ENCODE data around the gene MYOG. TPM values are rescaled to one million over a fixed set of nuclear protein-coding genes. Genes with fewer than 3 reads are reported as not detected.

MYOG gene
- total and polyA plus RNA-seq, 2 of the 13 experiments (the other 11 are each of a cell fraction or from before 2014, with no cell fraction given) = not detected

DNA sequence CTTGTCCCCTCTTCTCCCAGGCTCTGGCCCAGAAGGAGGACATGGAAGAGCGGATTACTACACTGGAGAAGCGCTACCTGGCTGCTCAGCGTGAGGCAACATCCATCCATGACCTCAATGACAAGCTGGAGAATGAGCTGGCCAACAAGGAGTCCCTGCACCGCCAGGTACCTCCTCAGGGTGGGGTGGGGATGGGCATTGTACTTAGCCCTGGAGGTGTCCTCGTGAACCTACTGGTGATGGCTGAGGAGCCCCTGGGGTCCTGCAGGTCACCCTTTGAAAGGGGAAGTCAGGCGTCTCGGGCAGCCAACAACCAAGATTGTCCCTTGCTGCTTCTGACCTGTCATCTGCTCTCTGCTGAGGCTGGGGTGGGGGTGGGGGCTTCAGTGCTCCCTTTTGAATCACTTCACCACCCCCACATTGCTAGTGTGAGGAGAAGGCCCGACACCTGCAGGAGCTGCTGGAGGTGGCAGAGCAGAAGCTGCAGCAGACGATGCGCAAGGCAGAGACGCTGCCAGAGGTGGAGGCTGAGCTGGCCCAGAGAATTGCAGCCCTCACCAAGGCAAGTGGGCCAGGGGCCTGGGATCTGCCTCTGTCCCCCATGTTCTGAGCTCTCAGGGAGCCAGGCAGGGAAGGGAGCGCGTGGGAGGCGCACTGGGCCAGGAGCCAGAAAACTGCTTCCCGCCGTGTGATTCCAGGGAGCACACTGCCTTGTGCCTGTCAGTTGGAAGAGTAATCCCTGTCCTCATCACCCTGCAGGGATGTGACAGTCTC is 39.8 kb downstream of the MYOG start:
- no peak for ATAC-seq
- no peak for DNase-seq (ENCODE audit: low spot score)
- Histone ChIP-seq H3K9ac (ENCODE audit: insufficient read depth, low read depth, low read length) (no peak overlapping the region), H3K4me2 (ENCODE audit: low read depth, low read length) (no peak overlapping the region), H3K4me3 (replicated peaks in 1 of 3; ENCODE audit: insufficient read depth in 1 of 3, low read depth in 2 of 3, low read length in 3 of 3) (no peak overlapping the region), H3K4me1 (ENCODE audit: insufficient read depth, low read length) (no peaks in the 10 kb centered on the region), H3K27ac (ENCODE audit: extremely low read length, insufficient read depth, low read length) (no peak overlapping the region), H3K27me3 (ENCODE audit: control insufficient read depth in 1 of 2, insufficient read depth in 2 of 2, low read length in 2 of 2) (peaks cover 4 to 28% of the 10 kb centered on the region in 2 experiments), H3K36me3 (replicated peaks in 1 of 2; ENCODE audit: control insufficient read depth in 1 of 2, insufficient read depth in 2 of 2, low read length in 2 of 2) (no peaks in the 10 kb centered on the region), H2AFZ (ENCODE audit: low read length) (no peak overlapping the region), H4K20me1 (ENCODE audit: insufficient read depth, low read length) (no peaks in the 10 kb centered on the region), H3K79me2 (ENCODE audit: insufficient read depth, low read length) (no peaks in the 10 kb centered on the region), H3K9me3 (ENCODE audit: low read length) (no peaks in the 10 kb centered on the region)
- in situ Hi-C loops (cut with HindIII; ENCODE audit: extremely low pct_ligation_motif_present, low pct_unique_long_range_greater_than_20kb) = no loop called here
- no TSS peak for BruUV-seq (replicated peaks)
- CTCF ChIA-PET (ENCODE audit: low intra/inter-chr PET ratio, low total read pairs) = no interaction called here
- POLR2A ChIA-PET = no interaction called here
- FAIRE-seq = no peak
- WGBS (ENCODE audit: low lambda C conversion rate) = 75% methylated on average over 10 of the region's 16 CpGs
- intact Hi-C loops (cut with micrococcal nuclease; ENCODE audit: unreplicated experiment) = no loop called here
- TF ChIP-seq, protein P1, sequence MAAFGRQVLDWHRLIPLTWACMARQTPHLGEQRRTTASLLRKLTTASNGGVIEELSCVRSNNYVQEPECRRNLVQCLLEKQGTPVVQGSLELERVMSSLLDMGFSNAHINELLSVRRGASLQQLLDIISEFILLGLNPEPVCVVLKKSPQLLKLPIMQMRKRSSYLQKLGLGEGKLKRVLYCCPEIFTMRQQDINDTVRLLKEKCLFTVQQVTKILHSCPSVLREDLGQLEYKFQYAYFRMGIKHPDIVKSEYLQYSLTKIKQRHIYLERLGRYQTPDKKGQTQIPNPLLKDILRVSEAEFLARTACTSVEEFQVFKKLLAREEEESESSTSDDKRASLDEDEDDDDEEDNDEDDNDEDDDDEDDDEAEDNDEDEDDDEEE (CRISPR knock-in tag; IDR thresholded peaks at IDR 0.05) = no peak
- TF ChIP-seq, protein P2, sequence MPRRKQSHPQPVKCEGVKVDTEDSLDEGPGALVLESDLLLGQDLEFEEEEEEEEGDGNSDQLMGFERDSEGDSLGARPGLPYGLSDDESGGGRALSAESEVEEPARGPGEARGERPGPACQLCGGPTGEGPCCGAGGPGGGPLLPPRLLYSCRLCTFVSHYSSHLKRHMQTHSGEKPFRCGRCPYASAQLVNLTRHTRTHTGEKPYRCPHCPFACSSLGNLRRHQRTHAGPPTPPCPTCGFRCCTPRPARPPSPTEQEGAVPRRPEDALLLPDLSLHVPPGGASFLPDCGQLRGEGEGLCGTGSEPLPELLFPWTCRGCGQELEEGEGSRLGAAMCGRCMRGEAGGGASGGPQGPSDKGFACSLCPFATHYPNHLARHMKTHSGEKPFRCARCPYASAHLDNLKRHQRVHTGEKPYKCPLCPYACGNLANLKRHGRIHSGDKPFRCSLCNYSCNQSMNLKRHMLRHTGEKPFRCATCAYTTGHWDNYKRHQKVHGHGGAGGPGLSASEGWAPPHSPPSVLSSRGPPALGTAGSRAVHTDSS (CRISPR knock-in tag; conservative IDR thresholded peaks at IDR 0.05) = no peak
- TF ChIP-seq IKZF1 (IDR thresholded peaks at IDR 0.05) (no peak), PRMT3 (CRISPR knock-in tag; IDR thresholded peaks at IDR 0.05; ENCODE audit: borderline replicate concordance, low read depth) (no peak), SOX5 (CRISPR knock-in tag; IDR thresholded peaks at IDR 0.05; ENCODE audit: borderline replicate concordance) (no peak), RBFOX2 (IDR thresholded peaks at IDR 0.05; ENCODE audit: low read depth, low read length) (no peak), ZNF317 (CRISPR knock-in tag; IDR thresholded peaks at IDR 0.05) (no peak), NFIB (CRISPR knock-in tag; IDR thresholded peaks at IDR 0.05; ENCODE audit: borderline replicate concordance) (no peak), STAT5B (CRISPR knock-in tag; IDR thresholded peaks at IDR 0.05) (no peak), ZFP36L1 (CRISPR knock-in tag; IDR thresholded peaks at IDR 0.05) (no peak)
- TF ChIP-seq, protein P3, sequence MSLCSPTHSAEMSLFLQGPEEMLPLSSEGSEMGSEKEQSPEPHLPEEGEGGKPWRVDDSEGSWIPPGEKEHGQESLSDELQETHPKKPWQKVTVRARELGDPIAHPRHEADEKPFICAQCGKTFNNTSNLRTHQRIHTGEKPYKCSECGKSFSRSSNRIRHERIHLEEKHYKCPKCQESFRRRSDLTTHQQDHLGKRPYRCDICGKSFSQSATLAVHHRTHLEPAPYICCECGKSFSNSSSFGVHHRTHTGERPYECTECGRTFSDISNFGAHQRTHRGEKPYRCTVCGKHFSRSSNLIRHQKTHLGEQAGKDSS (CRISPR knock-in tag; IDR thresholded peaks at IDR 0.05; ENCODE audit: borderline replicate concordance, low read depth) = no peak
- TF ChIP-seq, protein P4, sequence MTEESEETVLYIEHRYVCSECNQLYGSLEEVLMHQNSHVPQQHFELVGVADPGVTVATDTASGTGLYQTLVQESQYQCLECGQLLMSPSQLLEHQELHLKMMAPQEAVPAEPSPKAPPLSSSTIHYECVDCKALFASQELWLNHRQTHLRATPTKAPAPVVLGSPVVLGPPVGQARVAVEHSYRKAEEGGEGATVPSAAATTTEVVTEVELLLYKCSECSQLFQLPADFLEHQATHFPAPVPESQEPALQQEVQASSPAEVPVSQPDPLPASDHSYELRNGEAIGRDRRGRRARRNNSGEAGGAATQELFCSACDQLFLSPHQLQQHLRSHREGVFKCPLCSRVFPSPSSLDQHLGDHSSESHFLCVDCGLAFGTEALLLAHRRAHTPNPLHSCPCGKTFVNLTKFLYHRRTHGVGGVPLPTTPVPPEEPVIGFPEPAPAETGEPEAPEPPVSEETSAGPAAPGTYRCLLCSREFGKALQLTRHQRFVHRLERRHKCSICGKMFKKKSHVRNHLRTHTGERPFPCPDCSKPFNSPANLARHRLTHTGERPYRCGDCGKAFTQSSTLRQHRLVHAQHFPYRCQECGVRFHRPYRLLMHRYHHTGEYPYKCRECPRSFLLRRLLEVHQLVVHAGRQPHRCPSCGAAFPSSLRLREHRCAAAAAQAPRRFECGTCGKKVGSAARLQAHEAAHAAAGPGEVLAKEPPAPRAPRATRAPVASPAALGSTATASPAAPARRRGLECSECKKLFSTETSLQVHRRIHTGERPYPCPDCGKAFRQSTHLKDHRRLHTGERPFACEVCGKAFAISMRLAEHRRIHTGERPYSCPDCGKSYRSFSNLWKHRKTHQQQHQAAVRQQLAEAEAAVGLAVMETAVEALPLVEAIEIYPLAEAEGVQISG (CRISPR knock-in tag; IDR thresholded peaks at IDR 0.05) = no peak
- TF ChIP-seq, protein P5, sequence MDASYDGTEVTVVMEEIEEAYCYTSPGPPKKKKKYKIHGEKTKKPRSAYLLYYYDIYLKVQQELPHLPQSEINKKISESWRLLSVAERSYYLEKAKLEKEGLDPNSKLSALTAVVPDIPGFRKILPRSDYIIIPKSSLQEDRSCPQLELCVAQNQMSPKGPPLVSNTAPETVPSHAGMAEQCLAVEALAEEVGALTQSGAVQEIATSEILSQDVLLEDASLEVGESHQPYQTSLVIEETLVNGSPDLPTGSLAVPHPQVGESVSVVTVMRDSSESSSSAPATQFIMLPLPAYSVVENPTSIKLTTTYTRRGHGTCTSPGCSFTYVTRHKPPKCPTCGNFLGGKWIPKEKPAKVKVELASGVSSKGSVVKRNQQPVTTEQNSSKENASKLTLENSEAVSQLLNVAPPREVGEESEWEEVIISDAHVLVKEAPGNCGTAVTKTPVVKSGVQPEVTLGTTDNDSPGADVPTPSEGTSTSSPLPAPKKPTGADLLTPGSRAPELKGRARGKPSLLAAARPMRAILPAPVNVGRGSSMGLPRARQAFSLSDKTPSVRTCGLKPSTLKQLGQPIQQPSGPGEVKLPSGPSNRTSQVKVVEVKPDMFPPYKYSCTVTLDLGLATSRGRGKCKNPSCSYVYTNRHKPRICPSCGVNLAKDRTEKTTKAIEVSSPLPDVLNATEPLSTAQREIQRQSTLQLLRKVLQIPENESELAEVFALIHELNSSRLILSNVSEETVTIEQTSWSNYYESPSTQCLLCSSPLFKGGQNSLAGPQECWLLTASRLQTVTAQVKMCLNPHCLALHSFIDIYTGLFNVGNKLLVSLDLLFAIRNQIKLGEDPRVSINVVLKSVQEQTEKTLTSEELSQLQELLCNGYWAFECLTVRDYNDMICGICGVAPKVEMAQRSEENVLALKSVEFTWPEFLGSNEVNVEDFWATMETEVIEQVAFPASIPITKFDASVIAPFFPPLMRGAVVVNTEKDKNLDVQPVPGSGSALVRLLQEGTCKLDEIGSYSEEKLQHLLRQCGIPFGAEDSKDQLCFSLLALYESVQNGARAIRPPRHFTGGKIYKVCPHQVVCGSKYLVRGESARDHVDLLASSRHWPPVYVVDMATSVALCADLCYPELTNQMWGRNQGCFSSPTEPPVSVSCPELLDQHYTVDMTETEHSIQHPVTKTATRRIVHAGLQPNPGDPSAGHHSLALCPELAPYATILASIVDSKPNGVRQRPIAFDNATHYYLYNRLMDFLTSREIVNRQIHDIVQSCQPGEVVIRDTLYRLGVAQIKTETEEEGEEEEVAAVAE (CRISPR knock-in tag; IDR thresholded peaks at IDR 0.05; ENCODE audit: borderline replicate concordance) = no peak
